ENCODE results near the gene NLN.
"Not testable (repeated sequence)": the region's sequence is repeated elsewhere in the genome, so short reads cannot be mapped to it uniquely, and the experiment has no call there.

NLN gene

DNA sequence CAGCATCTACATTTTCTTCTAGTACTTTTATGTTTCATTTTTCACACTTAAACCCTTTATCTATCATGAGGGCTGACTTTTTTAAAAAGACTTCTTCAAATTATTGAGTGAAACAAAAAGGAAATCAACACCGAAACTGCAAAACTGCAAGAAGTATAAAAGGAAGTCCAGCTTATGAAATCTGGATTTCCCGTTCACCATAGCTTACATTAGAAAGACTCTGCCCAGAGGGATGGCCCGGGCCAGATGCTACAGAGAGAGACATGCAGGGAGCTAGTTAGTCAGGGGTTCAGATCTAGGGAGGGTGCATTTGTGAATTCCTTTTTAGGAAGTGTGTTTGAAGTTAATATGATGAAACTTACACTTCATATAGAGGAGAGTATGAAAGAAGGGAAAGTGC, 10.0 kb downstream of the NLN start:
- not testable (repeated sequence) for DNase-seq (ENCODE audit: low spot score)

DNA sequence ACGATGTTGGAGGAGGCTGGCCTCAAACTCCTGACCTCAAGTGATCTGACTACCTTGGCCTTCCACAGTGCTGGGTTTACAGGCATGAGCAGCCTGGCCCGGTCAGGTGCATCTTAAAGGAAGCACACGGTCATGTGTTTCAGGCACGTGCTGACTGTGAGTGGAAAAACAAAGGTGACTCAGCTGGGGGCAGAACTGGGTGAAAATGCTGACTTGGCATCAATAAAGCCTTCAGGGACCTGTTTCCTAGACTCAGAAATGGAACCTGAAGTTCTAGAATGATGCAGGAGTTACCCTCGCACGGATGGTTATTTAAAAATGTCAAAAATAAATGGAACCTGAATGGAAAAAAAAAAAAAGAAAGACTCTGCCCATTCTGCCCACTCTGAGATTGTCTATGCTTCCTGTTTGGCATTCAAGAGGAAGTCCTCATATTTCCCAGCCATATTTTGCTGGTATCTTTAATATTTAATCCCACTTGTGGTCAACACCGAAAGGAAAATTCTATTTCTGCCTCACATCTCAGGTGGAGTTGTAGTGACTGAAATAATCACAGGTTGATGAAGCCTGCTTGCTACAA, 12.3 kb downstream of the NLN start:
- not testable (repeated sequence) for DNase-seq (ENCODE audit: low spot score)

DNA sequence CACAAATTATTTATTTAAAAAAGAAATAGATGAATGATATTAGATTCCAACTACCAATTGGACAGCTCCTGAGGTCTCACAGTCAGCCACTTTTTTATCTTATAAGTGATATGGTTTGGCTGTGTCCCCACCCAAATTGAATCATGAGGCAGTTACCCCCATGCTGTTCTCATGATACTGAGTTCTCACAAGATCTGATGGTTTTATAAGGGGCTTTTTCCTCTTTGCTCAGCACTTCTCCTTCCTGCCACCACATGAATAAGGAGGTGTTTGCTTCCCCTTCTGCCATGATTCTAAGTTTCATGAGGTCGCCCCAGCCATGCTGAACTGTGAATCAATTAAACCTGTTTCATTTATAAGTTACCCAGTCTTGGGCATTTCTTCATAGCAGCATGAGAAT, 12.9 kb downstream of the NLN start:
- no peak for DNase-seq (ENCODE audit: low spot score)

DNA sequence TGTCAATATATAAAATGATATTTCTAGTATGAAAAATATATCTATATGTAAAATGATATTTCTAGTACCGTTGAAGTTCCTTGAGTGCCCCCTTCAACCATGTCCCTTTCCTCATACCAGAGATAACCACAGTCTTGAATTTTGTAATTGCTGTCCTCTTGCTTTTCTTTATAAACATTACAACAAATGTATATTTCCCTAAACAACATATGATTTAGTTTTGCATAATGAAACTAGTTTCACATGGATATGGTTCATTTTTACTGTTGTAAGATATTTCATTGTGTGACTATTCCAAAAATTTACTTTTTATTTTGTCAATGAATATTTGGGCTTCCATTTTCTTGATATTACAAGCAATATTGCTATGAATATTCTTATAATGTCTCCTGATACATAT, 14.0 kb downstream of the NLN start:
- no peak for DNase-seq (ENCODE audit: low spot score)

DNA sequence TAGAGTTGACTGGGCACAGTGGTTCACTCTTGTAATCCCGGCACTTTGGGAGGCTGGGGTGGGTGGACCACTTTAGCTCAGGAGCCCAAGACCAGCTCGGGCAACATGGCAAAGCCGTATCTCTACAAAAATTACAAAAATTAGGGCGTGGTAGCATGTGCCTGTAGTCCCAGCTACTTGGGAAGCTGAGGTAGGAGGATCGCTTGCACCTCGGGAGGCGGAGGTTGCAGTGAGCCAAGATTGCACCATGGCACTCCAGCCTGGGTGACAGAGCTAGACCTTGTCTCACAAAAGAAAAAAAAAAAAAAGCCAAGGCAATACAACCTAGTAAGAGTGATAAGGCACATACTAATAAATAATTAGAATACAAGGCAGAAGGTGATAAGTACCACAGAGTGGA, 15.8 kb downstream of the NLN start:
- no peak for DNase-seq (ENCODE audit: low spot score)

DNA sequence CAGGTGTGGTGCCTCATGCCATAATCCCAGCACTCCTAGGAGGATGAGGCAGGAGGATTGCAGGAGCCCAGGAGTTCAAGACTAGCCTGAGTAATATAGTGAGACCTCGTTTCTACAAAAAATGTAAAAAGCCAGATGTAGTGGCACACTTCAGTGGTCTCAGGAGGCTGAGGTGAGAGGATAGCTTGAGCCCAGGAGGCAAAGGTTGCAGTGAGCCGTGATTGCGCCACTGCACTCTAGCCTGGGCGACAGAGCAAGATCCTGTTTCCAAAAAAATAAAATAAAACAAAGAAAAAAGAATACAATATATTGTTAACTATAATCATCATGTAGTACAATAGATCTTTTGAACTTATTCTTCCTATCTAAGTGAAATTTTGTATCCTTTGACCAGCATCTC, 16.3 kb downstream of the NLN start:
- no peak for DNase-seq (ENCODE audit: low spot score)

DNA sequence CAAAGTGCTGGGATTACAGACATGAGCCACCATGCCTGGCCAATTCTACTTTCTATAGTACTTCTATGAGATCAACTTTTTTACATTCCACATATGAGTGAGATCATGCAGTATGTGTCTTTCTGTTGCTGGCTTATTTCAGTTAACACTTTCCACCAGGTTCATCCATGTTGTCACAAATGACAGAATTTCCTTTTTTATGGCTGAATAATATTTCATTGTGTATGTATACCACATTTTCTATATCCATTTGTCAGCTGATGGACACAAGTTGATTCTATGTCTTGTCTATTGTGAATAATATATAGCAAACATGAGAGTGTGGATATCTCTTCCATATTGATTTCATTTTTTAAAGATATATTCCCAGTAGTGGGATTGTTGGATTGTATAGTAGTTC, 17.2 kb downstream of the NLN start:
- no peak for DNase-seq (ENCODE audit: low spot score)

DNA sequence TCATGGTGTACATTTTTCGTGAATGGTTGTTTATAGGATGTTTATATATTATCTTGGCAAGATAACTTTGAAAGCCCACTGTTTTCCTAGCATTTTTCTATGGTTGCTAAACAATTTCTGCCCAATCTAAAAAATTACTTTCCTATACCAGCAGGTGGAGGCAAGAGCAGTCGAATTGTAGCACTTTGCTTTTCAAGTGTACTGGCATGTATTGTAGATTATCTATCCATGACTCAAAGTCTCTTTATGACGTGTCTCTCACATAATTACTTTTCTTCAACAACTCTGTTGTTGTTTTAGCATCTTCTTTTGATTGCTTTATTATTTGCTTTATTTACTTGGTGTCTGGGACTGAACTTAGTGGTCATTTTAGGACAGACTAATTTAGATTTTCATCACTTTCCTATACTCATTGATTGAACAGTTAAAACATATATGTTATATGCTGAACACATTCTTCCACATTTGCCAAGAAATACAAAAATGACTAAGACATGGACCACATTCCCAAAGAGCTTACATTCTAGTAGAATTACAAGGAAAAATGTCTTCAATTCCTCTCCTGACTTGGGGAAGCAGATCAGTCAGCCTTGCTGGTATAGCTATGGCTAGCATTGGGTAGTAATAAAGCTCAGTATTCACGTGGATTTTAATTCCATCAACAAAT, 20.7 kb downstream of the NLN start:
- peak; percentile 89 for DNase-seq (ENCODE audit: low spot score)

DNA sequence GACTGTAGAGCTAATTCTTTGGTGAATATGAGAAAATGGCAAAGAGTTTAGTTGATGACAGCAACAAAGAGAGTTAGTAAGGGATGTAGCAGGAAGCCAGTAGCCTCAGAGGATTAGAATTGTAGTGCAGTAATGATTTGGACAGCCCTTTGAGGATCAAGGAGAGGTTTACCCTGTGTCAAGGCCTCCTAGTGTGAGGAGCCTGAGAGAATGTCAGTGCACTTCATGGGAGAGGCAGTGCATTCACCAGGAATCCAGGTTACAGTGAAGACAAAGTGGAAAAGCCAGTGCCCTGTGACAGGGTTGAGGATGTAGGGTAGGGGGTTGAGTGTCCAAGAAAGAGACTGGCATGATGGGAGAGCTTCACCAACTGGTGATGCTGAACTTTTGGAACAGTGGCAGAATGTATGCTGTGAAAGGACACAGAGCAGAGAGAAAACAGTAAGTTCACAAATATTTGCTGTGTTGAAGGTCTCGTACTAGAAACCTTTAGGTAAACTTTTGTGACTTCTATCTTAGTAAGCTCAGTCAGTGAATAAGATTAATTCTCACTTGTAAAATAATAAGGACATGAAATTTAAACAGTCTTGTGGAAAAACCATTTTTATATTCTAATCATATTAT, 27.3 kb downstream of the NLN start:
- DNase-seq (ENCODE audit: low spot score): no peak

DNA sequence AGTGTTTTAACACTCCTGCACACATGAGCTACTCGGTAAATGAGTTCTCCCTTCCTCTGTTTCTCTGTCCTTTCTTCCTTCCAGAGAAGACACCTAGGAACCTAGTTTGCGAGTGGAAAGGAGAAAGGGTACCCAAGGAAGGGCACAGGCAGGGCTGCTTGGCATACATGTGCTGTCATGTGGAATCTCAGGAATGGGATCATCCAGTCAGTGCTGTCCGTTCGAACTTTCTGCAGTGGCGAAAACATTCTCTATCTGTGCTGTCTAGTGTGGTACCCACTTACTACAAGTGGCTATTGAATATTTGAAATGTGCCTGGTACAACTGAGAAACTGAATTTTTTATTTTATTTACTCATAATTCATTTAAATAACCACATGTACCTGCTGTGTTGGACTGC, 28.0 kb downstream of the NLN start:
- no peak for DNase-seq (ENCODE audit: low spot score)

DNA sequence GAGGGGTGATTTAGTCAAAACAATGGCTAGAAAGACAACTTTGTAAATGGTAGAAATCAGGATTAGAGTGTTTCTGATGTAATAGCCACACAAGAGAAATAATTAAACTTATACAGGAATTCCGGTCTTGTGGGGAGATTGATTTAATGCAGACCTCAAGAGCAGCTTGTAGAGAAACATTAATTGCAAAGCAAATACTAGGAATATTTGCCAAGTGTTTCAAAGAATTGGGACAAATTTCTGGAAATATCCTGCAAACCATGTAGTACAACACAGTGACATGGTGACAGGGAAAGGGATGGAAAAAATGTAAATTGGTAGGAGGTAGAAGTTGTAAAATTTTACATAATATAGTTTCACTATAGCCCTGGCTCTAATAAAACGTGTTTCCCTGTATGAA, 28.9 kb downstream of the NLN start:
- no peak for DNase-seq (ENCODE audit: low spot score)

DNA sequence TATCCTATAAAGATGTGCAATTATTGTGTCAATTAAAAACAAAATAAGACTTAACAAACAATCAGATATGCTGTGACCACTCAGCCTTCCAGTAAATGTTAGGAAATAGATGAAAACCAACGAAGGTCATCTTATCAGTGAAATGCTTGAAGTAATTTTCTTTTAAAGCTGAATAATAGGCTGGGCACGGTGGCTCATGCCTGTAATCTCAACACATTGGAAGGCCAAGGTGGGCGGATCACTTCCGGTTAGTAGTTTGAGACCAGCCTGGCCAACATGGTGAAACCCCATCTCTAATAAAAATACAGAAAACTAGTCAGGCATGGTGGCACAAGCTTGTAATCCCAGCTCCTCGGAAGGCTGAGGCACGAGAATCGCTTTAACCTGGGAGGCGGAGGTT, 31.2 kb downstream of the NLN start:
- no peak for DNase-seq (ENCODE audit: low spot score)

DNA sequence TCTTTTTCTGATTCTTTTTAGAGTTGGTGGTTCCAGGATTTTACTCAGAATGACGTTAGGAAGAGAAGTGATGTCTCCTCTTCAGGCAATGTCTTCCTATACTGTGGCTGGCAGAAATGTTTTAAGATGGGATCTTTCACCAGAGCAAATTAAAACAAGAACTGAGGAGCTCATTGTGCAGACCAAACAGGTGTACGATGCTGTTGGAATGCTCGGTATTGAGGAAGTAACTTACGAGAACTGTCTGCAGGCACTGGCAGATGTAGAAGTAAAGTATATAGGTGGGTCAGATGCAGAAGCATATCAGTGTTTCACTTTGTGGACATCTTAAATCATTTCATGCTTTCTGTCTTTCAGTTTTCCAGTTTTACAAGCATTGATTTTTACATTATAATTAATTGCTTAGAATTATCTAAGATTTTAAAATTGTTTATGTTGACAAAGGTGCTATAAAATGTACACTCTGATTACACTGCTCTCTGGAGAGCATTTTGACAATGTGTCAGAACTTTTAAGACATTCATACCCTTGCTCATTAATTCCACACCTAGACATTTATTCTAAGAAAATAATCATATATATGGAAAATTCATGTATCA, 36.6 kb downstream of the NLN start:
- no peak for DNase-seq (ENCODE audit: low spot score)

DNA sequence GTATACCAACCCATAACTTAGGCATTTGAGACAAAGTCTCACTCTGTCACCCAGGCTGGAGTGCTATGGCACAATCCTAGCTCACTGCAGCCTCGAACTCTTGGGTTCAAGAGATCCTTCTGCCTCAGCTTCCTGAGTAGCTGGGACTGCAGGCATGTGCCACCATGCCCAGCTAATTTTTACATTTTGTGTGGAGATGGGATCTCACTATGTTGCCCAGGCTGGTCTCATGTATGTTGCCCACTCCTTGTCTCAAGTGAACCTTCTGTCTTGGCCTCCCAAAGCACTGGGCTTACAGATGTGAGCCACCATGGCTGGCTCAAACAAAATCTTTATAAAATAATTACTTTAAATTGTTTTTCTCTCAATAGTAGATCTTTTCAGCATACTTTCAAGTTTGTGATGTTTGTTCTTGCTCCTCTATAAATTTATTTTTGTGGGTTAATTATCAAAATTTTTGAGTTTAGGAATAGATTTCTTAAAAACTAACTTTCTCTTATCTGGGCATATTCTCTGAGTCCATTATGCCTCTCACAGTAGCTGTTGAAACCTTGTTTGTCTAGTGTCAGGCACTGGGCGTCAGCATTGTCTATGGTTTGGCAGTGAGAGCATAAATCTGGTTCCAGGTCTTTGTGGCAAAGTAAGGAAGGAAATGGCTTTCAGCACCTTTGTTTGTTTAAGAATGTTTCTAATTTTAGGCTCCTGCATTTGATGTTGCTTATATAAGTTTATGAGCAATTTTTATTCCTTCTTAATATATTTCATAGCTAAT, 38.7 kb downstream of the NLN start:
- no peak for DNase-seq (ENCODE audit: low spot score)

DNA sequence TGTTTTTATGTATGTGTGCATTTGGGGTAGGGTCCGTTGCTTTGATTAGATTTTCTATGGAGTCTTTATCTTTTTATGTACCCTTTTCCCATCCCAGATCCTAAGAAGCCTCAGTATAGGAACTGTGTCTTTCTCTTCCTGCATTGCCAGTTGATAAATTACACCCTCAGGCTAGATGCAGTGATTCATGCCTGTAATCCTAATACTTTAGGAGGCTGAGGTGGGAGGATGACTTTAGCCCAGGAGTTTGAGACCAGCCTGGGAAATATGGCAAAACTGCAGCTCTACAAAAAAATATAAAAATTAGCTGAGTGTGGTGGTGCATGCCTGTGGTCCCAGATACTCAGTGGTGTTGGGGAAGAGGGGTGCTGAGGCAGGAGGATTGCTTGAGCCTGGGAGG, 40.2 kb downstream of the NLN start:
- DNase-seq (ENCODE audit: low spot score): no peak

DNA sequence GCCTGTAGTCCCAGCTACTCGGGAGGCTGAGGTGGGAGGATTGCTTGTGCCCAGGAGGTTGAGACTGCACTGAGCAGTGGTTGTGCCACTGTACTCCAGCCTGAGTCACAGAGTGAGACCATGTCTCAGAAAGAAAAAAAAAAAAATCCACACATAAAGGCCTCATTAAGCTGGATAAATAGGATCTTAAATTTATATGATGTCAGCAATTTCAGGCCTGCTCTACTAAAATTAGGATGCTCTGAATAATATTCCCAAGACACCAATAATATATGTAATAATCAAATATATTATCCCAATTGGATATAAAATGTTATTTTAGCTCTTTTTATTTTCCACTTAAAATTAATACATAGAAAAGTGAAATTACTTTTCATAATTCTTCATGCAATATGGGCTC, 43.6 kb downstream of the NLN start:
- DNase-seq (ENCODE audit: low spot score): no peak

DNA sequence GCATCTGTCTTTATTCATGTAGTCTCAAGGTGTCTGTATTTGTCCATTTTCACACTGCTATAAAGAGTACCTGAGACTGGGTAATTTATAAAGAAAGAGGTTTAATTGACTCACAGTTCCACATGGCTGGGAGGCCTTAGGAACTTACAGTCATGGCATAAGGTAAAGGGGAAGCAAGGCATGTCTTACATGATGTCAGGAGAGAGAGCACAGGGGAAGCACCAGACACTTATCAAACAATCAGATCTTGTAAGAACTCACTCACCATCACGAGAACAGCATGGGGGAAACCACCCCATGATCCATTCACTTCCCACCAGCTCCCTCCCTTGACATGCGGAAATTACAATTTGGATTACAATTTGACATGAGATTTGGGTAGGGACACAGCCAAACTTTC, 44.2 kb downstream of the NLN start:
- no peak for DNase-seq (ENCODE audit: low spot score)

DNA sequence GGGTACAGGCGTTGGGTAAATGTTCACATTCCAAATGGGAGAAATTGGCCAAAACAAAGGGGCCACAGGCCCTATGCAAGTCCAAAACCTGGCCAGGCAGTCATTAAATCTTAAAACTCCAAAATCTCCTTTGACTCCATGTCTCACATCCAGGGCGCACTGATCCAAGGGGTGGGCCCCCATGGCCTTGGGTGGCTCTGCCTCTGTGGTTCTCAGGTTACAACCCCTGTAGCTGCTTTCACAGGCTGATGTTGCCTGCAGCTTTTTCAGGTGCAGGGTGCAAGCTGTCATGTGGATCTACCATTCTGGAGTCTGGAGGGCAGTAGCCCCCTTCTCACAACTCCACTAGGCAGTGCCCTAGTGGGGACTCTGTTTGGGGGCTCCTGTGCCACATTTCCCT, 44.8 kb downstream of the NLN start:
- no peak for DNase-seq (ENCODE audit: low spot score)

DNA sequence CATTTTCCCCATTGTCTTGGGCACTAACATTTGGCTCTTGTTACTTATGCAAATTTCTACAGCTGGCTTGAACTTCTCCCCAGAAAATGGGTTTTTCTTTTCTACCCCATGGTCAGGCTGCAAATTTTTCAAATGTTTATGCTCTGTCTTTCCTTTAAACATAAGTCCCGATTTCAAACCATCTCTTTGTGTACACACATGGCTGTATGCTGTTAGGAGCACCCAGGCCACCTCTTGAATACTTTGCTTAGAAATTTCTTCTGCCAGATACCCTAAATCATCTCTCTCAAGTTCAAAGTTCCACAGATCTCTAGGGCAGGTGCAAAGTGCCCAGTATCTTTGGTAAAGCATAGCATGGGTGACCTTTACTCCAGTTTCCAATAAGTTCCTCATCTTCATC, 45.6 kb downstream of the NLN start:
- no peak for DNase-seq (ENCODE audit: low spot score)

DNA sequence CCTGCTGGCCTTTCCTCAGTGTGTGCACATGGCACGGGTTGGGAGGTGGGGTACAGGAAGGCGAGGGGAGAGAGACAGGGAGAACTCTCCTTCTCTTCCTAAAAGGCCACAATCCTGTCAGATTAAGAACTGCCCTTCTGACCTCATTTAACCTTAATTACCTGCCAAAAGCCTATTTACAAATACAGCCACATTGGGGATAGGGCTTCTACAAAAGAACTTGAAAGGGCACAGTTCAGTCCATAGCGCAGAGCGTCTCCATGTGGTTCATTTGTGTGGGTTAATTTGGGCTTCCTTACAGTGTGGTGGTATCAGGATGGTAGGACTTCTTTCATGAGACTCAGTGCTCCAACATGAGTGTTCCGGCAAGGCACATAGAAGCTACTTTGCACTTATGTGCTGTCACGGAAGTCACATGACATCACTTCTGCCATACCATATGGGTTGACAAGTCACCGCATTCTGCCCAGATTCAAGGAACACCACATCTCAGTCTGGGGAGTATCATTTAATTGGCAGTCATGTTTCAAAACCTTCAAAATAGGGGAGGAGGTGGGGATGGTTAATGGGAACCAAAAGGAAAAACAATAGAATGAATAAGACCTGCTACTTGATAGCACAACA, 46.8 kb downstream of the NLN start:
- no peak for DNase-seq (ENCODE audit: low spot score)

DNA sequence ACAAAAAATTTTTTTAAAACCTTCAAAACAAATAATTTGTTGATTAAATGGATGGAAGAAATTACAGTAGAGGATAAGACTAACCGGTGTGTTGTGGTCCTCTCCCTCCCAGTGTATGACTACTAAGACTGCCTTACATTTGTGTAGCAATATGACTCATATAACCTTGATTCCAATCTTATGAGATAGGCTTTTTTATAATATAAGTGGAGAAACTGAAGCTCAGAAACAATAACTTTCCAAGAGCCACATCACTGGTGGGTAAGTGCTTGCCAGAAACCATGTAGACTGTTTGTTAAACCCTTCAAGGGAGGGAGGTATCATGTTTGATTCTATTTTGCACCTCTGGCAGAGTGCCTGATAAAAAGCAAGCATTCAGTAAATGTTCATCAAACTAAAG, 47.5 kb downstream of the NLN start:
- peak; percentile 78 for DNase-seq (ENCODE audit: low spot score)

DNA sequence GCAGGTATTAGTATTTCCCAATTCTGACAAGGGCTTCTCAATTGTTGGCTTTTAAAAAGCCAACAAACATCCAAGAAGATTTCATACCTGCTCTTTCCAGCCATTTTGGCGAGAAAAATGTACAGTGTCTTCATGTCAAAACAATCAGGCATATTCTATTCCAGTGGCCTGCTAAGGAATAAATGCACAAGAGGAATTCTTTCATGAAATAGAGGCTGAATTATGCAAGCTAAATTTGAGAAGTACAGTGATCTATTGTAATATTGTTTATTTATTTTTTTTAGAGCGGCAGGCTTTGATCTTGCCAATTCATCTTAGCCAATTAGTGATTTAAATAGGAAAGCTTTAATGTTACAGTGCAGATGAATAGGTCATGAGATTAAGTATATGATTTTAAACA, 49.3 kb downstream of the NLN start:
- DNase-seq (ENCODE audit: low spot score): no peak

Data from RKO (cell line).